ENCODE measurements around the gene RPS19BP1.

GRCh38 chr22:39511226-39511625 lies 21.3 kb downstream of the RPS19BP1 start:
- TF ChIP-seq CTCF (IDR thresholded peaks at IDR 0.05) = no peak
- TF ChIP-seq POLR2A (IDR thresholded peaks at IDR 0.05) = no peak
